Caco-2 (cell line): ENCODE measurements around the gene NCKAP5. TPM values are rescaled to one million over a fixed set of nuclear protein-coding genes. Genes with fewer than 3 reads are reported as not detected.

Source experiments
- BruUV-seq: library from RNA; stranded (reverse); fragments of 400-500 nt; replicated peaks from 2 replicates; lab custom pipeline; 2021; lab: Mats Ljungman, UMichigan
- CTCF ChIA-PET: fragments of 300-600 bp; sonication (Branson Sonifier 250); formaldehyde crosslinking; loops from one replicate; lab custom pipeline; 2022; ENCODE audit warnings: antibody characterized with exemption; lab: Charles Lee
- POLR2A ChIA-PET: fragments of 300-600 bp; sonication (Branson Sonifier 250); formaldehyde crosslinking; loops from one replicate; lab custom pipeline; 2022; ENCODE audit warnings: antibody characterized with exemption; lab: Charles Lee
- DNase-seq, 2 experiments: peaks; one replicate each; pipeline versions ENCODE4 v3.0.0 to v3.0.0-alpha.2; 2020 to 2022
- H3K27me3 ChIP-seq: replicated peaks from 2 replicates; pipeline ENCODE4 v1.6.0; 2011; ENCODE audit warnings: low read length; ENCODE audit not compliant: control insufficient read depth, insufficient read depth
- H3K36me3 ChIP-seq: 2 replicates; pipeline ENCODE4 v1.5.1; 2011; ENCODE audit warnings: low read length; ENCODE audit not compliant: control insufficient read depth, insufficient read depth
- H3K4me1 ChIP-seq: fragments of 250-450 bp; sonication (Bioruptor Pico); 2 replicates; pipeline ENCODE4 v1.5.1; 2020; ENCODE audit warnings: mild to moderate bottlenecking
- H3K4me3 ChIP-seq: 2 replicates; pipeline ENCODE4 v1.5.1; 2011; ENCODE audit warnings: low read depth, mild to moderate bottlenecking, control low read depth, low read length
- H3K9me3 ChIP-seq: fragments of 250-450 bp; sonication (Bioruptor Pico); 2 replicates; pipeline ENCODE4 v1.5.1; 2020; ENCODE audit warnings: mild to moderate bottlenecking, moderate library complexity
- H3K27ac Mint-ChIP-seq: one replicate; pipeline ENCODE4 v1.8.0; 2022; ENCODE audit warnings: mixed read lengths; ENCODE audit not compliant: unreplicated experiment
- H3K27me3 Mint-ChIP-seq: one replicate; pipeline ENCODE4 v1.8.0; 2022; ENCODE audit warnings: mixed read lengths; ENCODE audit not compliant: insufficient read depth, unreplicated experiment
- H3K36me3 Mint-ChIP-seq: one replicate; pipeline ENCODE4 v1.8.0; 2022; ENCODE audit warnings: mild to moderate bottlenecking, mixed read lengths; ENCODE audit not compliant: insufficient read depth, unreplicated experiment
- H3K4me1 Mint-ChIP-seq: one replicate; pipeline ENCODE4 v1.8.0; 2022; ENCODE audit warnings: low read depth, mixed read lengths; ENCODE audit not compliant: unreplicated experiment
- H3K4me3 Mint-ChIP-seq: one replicate; pipeline ENCODE4 v1.8.0; 2022; ENCODE audit warnings: mild to moderate bottlenecking, moderate library complexity, mixed read lengths; ENCODE audit not compliant: unreplicated experiment
- H3K9me3 Mint-ChIP-seq: one replicate; pipeline ENCODE4 v1.8.0; 2022; ENCODE audit warnings: mixed read lengths; ENCODE audit not compliant: unreplicated experiment
- intact Hi-C: fragments of 100-400 bp; cut with micrococcal nuclease; formaldehyde crosslinking; loops from one replicate; pipeline ENCODE4 v1.10.0; 2022; ENCODE audit not compliant: unreplicated experiment
- total RNA-seq: library from RNA; stranded (reverse); gene quantifications from 2 replicates; pipeline ENCODE4 v1.2.3, GENCODE V29; 2022
- TF ChIP-seq, protein P1 (sequence below), 2 experiments: fragments of 200-600 bp in 1 of 2; IDR thresholded peaks; 1 replicate in 1 of 2; 2 replicates in 1 of 2; pipeline versions ENCODE4 v1.5.1 to v1.8.0; 2011 to 2022; ENCODE audit warnings: antibody characterized with exemption in 1 of 2, control low read depth in 1 of 2, inconsistent platforms in 1 of 2, low read depth in 1 of 2, low read length in 1 of 2, mild to moderate bottlenecking in 1 of 2, moderate library complexity in 1 of 2; ENCODE audit not compliant: insufficient read depth in 1 of 2, severe bottlenecking in 1 of 2, unreplicated experiment in 1 of 2

The NCKAP5 gene
- total RNA-seq, 1 experiment from 2014 or later: 3.8 TPM

DNA sequence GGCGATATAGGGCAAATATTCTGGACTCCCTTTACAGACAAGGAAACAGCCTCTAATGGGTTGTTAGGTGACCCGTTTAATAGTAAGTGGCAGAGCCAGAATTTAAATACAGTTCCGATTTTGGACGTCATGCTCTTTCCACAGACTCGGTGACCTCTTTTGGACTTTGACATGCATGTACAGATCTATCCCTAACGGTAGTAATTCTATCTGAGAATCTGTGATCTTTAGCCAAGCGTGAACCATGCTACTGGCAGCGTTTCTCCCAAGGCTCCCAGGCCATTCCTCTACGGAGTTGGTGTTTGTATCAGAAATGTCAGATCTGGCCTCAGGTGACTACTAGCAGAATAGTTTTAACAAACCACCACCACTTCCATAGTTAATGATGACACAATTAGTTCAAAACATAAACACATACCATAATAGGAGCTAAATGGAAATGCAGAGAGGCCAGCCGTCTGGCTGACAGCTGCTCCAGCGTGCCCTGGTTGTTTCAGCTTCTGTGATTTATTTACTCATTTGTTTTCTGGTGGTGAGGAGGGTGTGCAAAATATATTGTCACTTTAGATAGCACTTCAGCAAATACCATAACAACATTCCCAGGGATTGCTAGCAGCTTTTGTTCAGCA is 593.7 kb downstream of the NCKAP5 start:
- H3K27me3 ChIP-seq: no peaks in the 10 kb centered on the region
- no peak for DNase-seq
- TF ChIP-seq, protein P1, sequence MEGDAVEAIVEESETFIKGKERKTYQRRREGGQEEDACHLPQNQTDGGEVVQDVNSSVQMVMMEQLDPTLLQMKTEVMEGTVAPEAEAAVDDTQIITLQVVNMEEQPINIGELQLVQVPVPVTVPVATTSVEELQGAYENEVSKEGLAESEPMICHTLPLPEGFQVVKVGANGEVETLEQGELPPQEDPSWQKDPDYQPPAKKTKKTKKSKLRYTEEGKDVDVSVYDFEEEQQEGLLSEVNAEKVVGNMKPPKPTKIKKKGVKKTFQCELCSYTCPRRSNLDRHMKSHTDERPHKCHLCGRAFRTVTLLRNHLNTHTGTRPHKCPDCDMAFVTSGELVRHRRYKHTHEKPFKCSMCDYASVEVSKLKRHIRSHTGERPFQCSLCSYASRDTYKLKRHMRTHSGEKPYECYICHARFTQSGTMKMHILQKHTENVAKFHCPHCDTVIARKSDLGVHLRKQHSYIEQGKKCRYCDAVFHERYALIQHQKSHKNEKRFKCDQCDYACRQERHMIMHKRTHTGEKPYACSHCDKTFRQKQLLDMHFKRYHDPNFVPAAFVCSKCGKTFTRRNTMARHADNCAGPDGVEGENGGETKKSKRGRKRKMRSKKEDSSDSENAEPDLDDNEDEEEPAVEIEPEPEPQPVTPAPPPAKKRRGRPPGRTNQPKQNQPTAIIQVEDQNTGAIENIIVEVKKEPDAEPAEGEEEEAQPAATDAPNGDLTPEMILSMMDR (IDR thresholded peaks at IDR 0.05; ENCODE audit: insufficient read depth in 1 of 2, low read depth in 1 of 2, low read length in 1 of 2, severe bottlenecking in 1 of 2, unreplicated experiment in 1 of 2): no peak
- intact Hi-C loops: no loop called here
- Mint-ChIP-seq H3K27ac (no peak overlapping the region), H3K4me1 (no peaks in the 10 kb centered on the region), H3K27me3 (peaks cover 2% of the 10 kb centered on the region), H3K9me3 (no peaks in the 10 kb centered on the region), H3K4me3 (no peak overlapping the region), H3K36me3 (no peaks in the 10 kb centered on the region)
- ChIA-PET CTCF (no interaction called here), POLR2A (no interaction called here)
- no peaks in the 10 kb centered on the region for H3K36me3 ChIP-seq
- no peaks in the 10 kb centered on the region for H3K4me1 ChIP-seq
- BruUV-seq: no TSS peak
- H3K4me3 ChIP-seq: no peak overlapping the region
- no peaks in the 10 kb centered on the region for H3K9me3 ChIP-seq

DNA sequence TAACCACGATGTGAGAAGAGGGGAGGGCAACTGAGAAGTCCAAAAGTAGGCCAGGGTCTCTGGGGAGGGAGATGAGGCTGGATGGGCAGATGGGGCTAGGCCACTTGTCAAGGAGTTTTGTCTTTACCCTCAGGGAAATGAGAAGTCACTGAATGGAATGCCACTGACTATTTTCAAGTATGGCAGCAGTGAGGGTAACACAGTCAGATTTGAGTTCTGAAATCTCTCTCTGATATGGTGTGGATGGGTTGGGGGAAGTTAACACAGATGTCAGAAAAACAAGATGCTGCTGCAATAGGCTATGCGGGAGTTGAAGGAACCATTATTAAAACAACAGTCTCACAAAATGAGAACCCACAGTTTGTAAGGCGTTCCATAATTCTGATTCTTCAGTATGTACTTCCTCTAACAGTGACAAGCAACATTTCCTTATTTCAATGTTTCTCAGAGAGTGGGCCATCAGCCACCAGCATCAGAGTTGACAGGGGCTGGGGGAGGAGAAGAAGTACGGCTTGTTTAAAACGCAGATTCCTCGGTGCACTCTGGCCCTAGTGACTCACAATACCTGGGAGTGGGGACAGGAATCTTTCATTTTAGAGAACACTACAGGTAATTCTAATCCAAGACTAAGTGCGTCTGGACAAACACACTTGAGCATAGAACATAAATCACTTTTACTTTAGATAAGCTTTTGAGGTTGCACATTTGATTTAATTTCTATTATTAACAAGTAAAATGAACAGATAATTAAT is 596.8 kb downstream of the NCKAP5 start:
- Mint-ChIP-seq H3K4me3 (no peak overlapping the region), H3K9me3 (no peaks in the 10 kb centered on the region), H3K4me1 (no peaks in the 10 kb centered on the region), H3K36me3 (no peaks in the 10 kb centered on the region), H3K27ac (no peak overlapping the region), H3K27me3 (peaks cover 2% of the 10 kb centered on the region)
- H3K9me3 ChIP-seq: no peaks in the 10 kb centered on the region
- TF ChIP-seq, protein P1 (IDR thresholded peaks at IDR 0.05; ENCODE audit: insufficient read depth in 1 of 2, low read depth in 1 of 2, low read length in 1 of 2, severe bottlenecking in 1 of 2, unreplicated experiment in 1 of 2): no peak
- no peak overlapping the region for H3K4me3 ChIP-seq
- DNase-seq: no peak
- CTCF ChIA-PET: no interaction called here
- intact Hi-C loops: no loop called here
- BruUV-seq: no TSS peak
- no peaks in the 10 kb centered on the region for H3K36me3 ChIP-seq
- no peaks in the 10 kb centered on the region for H3K4me1 ChIP-seq
- no peaks in the 10 kb centered on the region for H3K27me3 ChIP-seq
- POLR2A ChIA-PET: no interaction called here

- H3K27me3 ChIP-seq: no peaks in the 10 kb centered on the region
- no peak overlapping the region for H3K27ac Mint-ChIP-seq
Observed at GRCh38 chr2:132969371-132969985, 598.8 kb downstream of the NCKAP5 start.

More at GRCh38 chr2:132969371-132969985, 598.8 kb downstream of the NCKAP5 start:
- ChIA-PET POLR2A (no interaction called here), CTCF (no interaction called here)
- no peaks in the 10 kb centered on the region for H3K4me1 ChIP-seq
- H3K4me1 Mint-ChIP-seq: no peaks in the 10 kb centered on the region
- H3K9me3 ChIP-seq: no peaks in the 10 kb centered on the region
- no TSS peak for BruUV-seq
- no peak overlapping the region for H3K4me3 Mint-ChIP-seq
- H3K27me3 Mint-ChIP-seq: no peaks in the 10 kb centered on the region
- no peaks in the 10 kb centered on the region for H3K36me3 Mint-ChIP-seq
- H3K9me3 Mint-ChIP-seq: no peaks in the 10 kb centered on the region
- no peaks in the 10 kb centered on the region for H3K36me3 ChIP-seq
- DNase-seq: no peak
- H3K4me3 ChIP-seq: no peak overlapping the region
- TF ChIP-seq, protein P1 (IDR thresholded peaks at IDR 0.05; ENCODE audit: insufficient read depth in 1 of 2, low read depth in 1 of 2, low read length in 1 of 2, severe bottlenecking in 1 of 2, unreplicated experiment in 1 of 2): no peak
- intact Hi-C loops: no loop called here
